ENCODE results near the gene SH2D1A. TPM values are rescaled to one million over a fixed set of nuclear protein-coding genes. Genes with fewer than 3 reads are reported as not detected.

Gene SH2D1A
- total RNA-seq, 1 donor from 2014 or later, result 1.9 TPM

DNA sequence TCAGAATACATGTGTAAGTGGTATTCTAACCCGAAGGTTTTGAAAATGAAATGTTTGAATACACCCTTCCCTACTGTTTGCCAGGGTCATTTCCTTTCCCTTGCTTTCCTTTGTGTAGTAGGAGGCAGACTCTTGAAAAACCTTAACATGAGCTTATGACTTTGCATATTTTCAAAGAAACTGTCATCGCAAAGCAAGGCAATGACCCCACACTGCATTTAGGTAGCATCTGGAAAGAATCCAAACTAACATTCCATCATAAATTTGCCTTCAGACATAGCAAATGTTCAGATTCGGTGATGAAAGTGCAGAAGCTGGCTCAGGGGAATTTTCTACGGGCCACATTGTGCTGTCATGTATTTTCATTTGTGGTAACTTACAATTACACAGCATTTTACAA is 32.3 kb downstream of the SH2D1A start:
- Mint-ChIP-seq H3K36me3 (ENCODE audit: low read depth) (peaks cover 12% of the 10 kb centered on the region), H3K4me3 (no peak overlapping the region), H3K27me3 (ENCODE audit: low read depth) (no peaks in the 10 kb centered on the region), H3K27ac (ENCODE audit: unreplicated experiment) (peak overlapping the region; percentile 7), H3K9me3 (peaks cover 3% of the 10 kb centered on the region), H3K4me1 (peaks cover 58% of the 10 kb centered on the region)
- TF ChIP-seq, protein P1, sequence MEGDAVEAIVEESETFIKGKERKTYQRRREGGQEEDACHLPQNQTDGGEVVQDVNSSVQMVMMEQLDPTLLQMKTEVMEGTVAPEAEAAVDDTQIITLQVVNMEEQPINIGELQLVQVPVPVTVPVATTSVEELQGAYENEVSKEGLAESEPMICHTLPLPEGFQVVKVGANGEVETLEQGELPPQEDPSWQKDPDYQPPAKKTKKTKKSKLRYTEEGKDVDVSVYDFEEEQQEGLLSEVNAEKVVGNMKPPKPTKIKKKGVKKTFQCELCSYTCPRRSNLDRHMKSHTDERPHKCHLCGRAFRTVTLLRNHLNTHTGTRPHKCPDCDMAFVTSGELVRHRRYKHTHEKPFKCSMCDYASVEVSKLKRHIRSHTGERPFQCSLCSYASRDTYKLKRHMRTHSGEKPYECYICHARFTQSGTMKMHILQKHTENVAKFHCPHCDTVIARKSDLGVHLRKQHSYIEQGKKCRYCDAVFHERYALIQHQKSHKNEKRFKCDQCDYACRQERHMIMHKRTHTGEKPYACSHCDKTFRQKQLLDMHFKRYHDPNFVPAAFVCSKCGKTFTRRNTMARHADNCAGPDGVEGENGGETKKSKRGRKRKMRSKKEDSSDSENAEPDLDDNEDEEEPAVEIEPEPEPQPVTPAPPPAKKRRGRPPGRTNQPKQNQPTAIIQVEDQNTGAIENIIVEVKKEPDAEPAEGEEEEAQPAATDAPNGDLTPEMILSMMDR (conservative IDR thresholded peaks at IDR 0.05), result no peak
- no peak for DNase-seq (ENCODE audit: low read depth, low spot score)

DNA sequence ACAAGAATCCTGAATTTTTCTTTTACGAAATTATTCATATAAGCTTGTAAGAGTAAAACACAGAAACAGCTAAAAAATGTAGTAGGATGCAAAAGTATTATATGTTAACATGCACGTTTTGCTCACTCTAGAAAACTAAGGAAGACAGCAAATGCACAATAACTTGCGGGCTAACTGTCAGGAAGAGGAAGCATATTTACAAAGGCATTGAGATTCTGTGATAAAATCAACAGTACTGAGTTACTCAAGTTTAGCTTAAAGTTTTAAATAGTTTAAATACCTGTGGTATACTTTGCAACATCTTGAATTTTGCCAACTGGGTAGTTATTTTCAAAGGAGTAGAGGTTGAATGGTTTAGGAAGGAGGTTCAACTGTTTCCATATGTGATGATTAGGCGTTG is 37.0 kb downstream of the SH2D1A start:
- no peak overlapping the region for H3K27ac Mint-ChIP-seq (ENCODE audit: unreplicated experiment)
- peaks cover 8% of the 10 kb centered on the region for H3K9me3 Mint-ChIP-seq
- no peak for DNase-seq (ENCODE audit: low read depth, low spot score)
- no peaks in the 10 kb centered on the region for H3K27me3 Mint-ChIP-seq (ENCODE audit: low read depth)
- no peak overlapping the region for H3K4me3 Mint-ChIP-seq
- H3K4me1 Mint-ChIP-seq, result peaks cover 39% of the 10 kb centered on the region
- peaks cover 25% of the 10 kb centered on the region for H3K36me3 Mint-ChIP-seq (ENCODE audit: low read depth)
- TF ChIP-seq, protein P1 (conservative IDR thresholded peaks at IDR 0.05), result no peak

DNA sequence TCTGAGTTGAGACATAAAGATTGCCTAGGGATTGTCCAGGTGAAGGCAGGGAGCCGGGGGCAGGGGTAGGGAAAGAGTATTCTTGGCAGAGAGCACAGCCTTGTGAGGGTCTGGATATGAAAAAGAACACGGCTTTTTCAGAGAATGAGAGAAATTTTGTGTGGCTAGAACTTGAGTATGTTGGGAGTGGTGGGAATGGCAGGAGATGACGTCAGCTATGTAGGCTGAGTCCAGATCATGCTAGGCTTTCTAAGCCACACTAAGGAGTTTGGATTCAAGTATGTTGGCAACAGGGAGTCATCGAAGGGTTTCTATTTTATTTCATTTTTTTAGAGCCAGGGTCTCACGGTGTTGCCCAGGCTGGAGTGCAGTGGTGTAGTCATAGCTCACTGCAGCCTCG is 40.0 kb downstream of the SH2D1A start:
- H3K36me3 Mint-ChIP-seq (ENCODE audit: low read depth), result peaks cover 17% of the 10 kb centered on the region
- H3K9me3 Mint-ChIP-seq, result peaks cover 8% of the 10 kb centered on the region
- H3K4me1 Mint-ChIP-seq, result peaks cover 40% of the 10 kb centered on the region
- peak overlapping the region; percentile 5 for H3K27ac Mint-ChIP-seq (ENCODE audit: unreplicated experiment)
- DNase-seq (ENCODE audit: low read depth, low spot score), result no peak
- H3K27me3 Mint-ChIP-seq (ENCODE audit: low read depth), result no peaks in the 10 kb centered on the region
- TF ChIP-seq, protein P1 (conservative IDR thresholded peaks at IDR 0.05), result no peak
- H3K4me3 Mint-ChIP-seq, result no peak overlapping the region

DNA sequence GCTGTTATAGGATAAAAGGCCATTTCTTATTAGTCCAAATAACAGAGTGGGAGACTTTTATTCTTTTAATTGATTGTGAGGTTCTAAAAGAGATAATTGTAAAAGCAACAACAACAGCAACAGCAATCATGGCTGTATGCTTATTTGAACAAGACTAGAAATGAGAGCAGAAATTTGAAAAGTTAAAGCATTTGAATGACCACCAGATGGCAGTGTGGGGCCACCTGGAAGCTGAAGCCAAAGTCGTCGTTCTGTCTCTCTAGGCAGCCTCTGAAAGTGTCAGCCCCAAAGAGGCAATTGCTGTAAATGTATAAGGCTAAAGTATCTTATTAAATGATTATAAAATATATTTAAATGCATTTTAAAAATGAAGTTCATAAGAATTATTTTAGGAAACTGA is 42.2 kb downstream of the SH2D1A start:
- H3K9me3 Mint-ChIP-seq, result peaks cover 5% of the 10 kb centered on the region
- TF ChIP-seq, protein P1 (conservative IDR thresholded peaks at IDR 0.05), result peak; percentile 89
- peaks cover 13% of the 10 kb centered on the region for H3K36me3 Mint-ChIP-seq (ENCODE audit: low read depth)
- no peaks in the 10 kb centered on the region for H3K27me3 Mint-ChIP-seq (ENCODE audit: low read depth)
- DNase-seq (ENCODE audit: low read depth, low spot score), result peak; percentile 74
- H3K27ac Mint-ChIP-seq (ENCODE audit: unreplicated experiment), result peak overlapping the region; percentile 48
- H3K4me1 Mint-ChIP-seq, result peaks cover 47% of the 10 kb centered on the region
- H3K4me3 Mint-ChIP-seq, result peak overlapping the region; percentile 36

DNA sequence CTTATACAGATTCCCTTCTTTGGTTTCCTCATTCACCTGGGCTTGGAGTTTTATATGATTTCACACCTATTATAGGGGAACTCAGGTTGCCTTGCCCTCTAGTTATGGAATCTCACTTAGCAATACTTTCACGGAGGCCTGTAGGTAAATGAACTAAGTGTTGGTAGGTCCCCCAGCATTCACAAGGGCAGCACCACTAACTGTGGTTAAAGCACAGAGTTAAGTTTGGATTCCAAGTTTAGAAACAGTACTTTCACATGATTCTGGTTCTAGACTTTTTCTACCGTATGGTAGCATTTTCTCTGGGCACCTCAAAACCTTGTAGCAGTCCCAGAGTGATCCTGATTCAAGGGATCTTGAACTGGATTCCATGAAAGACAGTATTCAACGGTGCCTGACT is 46.4 kb downstream of the SH2D1A start:
- Mint-ChIP-seq H3K27me3 (ENCODE audit: low read depth) (no peaks in the 10 kb centered on the region), H3K9me3 (no peaks in the 10 kb centered on the region), H3K4me1 (peaks cover 63% of the 10 kb centered on the region), H3K36me3 (ENCODE audit: low read depth) (no peaks in the 10 kb centered on the region), H3K4me3 (no peak overlapping the region), H3K27ac (ENCODE audit: unreplicated experiment) (no peak overlapping the region)
- TF ChIP-seq, protein P1 (conservative IDR thresholded peaks at IDR 0.05), result no peak
- DNase-seq (ENCODE audit: low read depth, low spot score), result no peak

DNA sequence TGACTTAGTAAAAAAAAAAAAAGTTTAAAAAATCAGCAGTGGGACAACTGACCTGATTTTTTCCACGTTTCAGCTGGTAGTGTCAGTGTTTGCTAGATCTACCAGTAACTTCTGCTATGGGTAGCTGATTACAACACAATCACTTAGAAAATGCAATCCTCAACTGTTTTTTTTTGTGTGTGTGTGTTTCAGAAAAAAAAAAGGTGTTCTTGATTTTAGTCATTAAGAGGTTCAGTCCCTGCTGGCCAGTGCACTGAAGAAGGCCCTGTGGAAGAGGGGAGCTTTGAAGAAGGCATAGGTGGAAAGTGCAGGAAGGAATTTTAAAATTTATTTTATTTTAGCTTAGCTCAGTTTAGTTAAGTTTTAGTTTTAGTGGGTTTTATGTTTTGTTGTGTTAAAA is 46.9 kb downstream of the SH2D1A start:
- Mint-ChIP-seq H3K4me1 (peaks cover 58% of the 10 kb centered on the region), H3K27me3 (ENCODE audit: low read depth) (no peaks in the 10 kb centered on the region), H3K36me3 (ENCODE audit: low read depth) (no peaks in the 10 kb centered on the region), H3K27ac (ENCODE audit: unreplicated experiment) (no peak overlapping the region), H3K9me3 (no peaks in the 10 kb centered on the region), H3K4me3 (no peak overlapping the region)
- TF ChIP-seq, protein P1 (conservative IDR thresholded peaks at IDR 0.05), result no peak
- no peak for DNase-seq (ENCODE audit: low read depth, low spot score)

Data from neural crest cell (in vitro differentiated cells).